Rectal smooth muscle tissue (tissue), 1 donor: Measurements from ENCODE around the gene KDM2A.
"Not testable (repeated sequence)": the region's sequence is repeated elsewhere in the genome, so short reads cannot be mapped to it uniquely, and the experiment has no call there.

Experiments used
- H3K27ac ChIP-seq: one replicate; pipeline ENCODE4 v1.7.0; 2013; ENCODE audit warnings: low read depth, low read length, inconsistent platforms
- H3K27me3 ChIP-seq: one replicate; pipeline ENCODE4 v1.7.0; 2013; ENCODE audit warnings: low read length; ENCODE audit not compliant: control insufficient read depth, insufficient read depth
- H3K36me3 ChIP-seq: one replicate; pipeline ENCODE4 v1.7.0; 2013; ENCODE audit warnings: low read length; ENCODE audit not compliant: control insufficient read depth, insufficient read depth
- H3K4me1 ChIP-seq: one replicate; pipeline ENCODE4 v1.7.0; 2013; ENCODE audit warnings: low read length; ENCODE audit not compliant: control insufficient read depth, insufficient read depth
- H3K4me3 ChIP-seq: one replicate; pipeline ENCODE4 v1.7.0; 2013; ENCODE audit warnings: low read length
- H3K9ac ChIP-seq: one replicate; pipeline ENCODE4 v1.7.0; 2013; ENCODE audit warnings: low read length

KDM2A gene

GRCh38 chr11:67233584-67234190 is 114.6 kb downstream of the KDM2A start:
- peaks cover 2% of the 10 kb centered on the region for H3K4me1 ChIP-seq
- no peak overlapping the region for H3K4me3 ChIP-seq
- H3K27ac ChIP-seq: no peak overlapping the region
- H3K9ac ChIP-seq: no peak overlapping the region
- no peaks in the 10 kb centered on the region for H3K27me3 ChIP-seq
- H3K36me3 ChIP-seq: peaks cover 13% of the 10 kb centered on the region

- Histone ChIP-seq H3K36me3 (peaks cover 12% of the 10 kb centered on the region), H3K4me1 (peaks cover 11% of the 10 kb centered on the region)
- not testable (repeated sequence) for H3K27ac ChIP-seq, H3K27me3 ChIP-seq, H3K4me3 ChIP-seq, H3K9ac ChIP-seq
Observed at GRCh38 chr11:67234571-67234970, 115.5 kb downstream of the KDM2A start.

- Histone ChIP-seq H3K27me3 (no peaks in the 10 kb centered on the region), H3K4me3 (no peak overlapping the region), H3K4me1 (peaks cover 21% of the 10 kb centered on the region), H3K9ac (no peak overlapping the region), H3K27ac (no peak overlapping the region), H3K36me3 (peaks cover 5% of the 10 kb centered on the region)
Observed at GRCh38 chr11:67237574-67237973, 118.5 kb downstream of the KDM2A start.

- Histone ChIP-seq H3K4me1 (peaks cover 23% of the 10 kb centered on the region), H3K27me3 (no peaks in the 10 kb centered on the region), H3K36me3 (peaks cover 8% of the 10 kb centered on the region), H3K27ac (peak overlapping the region; percentile 71), H3K4me3 (peak overlapping the region; percentile 56), H3K9ac (no peak overlapping the region)
Observed at GRCh38 chr11:67238894-67239782, 120.1 kb downstream of the KDM2A start.

DNA sequence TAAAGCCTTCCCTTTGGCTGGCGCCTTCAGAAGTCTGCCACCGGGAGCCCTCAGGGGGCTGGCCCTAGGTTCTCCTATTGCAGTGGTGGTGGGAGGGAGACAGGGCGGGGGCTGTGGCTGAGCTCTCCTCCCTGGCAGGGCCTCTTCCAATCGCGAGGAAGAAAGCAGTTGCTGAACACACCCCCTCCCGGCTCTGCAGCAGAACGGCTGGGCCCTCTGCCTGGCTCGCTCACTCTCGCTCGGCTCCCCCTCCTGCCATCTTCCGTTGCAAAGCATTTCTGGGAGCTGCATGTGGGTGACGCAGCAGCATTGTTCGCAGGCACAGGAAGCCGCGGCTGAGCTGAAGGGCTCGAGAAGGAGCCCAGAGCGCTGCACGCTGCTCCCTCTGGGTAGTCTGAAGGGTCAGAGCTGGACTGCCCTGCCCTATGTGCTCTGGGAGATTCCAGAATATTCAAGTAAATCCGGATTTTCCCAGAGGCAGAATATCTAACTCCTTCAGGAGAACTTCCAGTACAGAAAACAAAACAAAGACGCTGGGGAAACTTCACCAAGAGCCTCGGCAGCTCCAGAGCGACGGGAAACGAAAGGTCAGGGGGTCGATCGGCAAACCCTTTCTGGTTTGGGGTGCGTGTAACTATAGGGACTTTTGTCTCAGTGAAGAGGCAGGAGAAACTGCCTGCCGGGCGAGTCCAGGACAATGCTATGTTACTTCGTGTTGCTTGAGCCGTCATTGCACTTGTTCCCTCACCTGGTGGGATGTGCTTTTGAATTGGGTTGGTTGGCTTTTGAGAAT is 120.9 kb downstream of the KDM2A start:
- H3K4me3 ChIP-seq: peak overlapping the region; percentile 87
- peak overlapping the region; percentile 76 for H3K9ac ChIP-seq
- peaks cover 23% of the 10 kb centered on the region for H3K4me1 ChIP-seq
- peaks cover 4% of the 10 kb centered on the region for H3K36me3 ChIP-seq
- H3K27ac ChIP-seq: peak overlapping the region; percentile 90
- H3K27me3 ChIP-seq: no peaks in the 10 kb centered on the region

DNA sequence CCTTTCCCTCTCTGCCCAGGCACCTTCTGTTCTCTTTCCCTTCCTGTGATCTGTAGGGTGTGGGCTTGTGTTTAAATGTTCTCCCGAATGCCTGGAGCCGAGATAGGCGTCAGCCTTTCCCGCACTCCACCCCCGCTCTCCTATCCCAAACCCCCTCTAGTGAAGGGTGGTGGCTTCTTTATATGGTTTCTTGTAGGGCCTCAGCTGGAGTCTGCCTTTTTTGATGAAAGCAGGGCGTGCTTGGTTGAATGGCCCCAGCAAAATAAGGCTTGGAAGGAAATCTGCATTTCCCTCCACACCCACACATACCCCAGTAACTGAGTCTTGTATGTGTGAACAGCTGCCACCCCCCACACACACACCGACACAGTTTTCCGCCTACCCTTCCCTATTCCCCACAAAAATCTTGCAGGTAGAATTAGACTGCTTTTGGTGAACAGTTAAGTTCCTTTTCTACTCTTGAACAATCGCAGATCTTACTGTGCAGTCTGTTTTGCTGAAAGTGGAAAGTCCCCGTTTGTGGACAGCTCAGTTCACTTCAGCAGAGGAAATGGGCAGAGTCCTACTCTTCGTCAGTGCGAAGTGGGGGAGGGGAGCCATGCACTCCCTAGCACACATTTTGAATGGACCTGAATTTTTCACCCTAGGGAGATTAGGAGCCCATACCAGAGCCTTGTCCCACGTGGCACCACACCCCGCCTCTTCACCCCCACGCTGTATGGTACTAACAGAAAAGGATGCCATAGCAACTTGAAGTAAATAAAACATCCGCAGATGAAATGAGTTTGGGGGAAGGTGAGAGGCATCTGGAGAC is 121.7 kb downstream of the KDM2A start:
- peaks cover 12% of the 10 kb centered on the region for H3K36me3 ChIP-seq
- no peaks in the 10 kb centered on the region for H3K27me3 ChIP-seq
- peak overlapping the region; percentile 90 for H3K27ac ChIP-seq
- peaks cover 23% of the 10 kb centered on the region for H3K4me1 ChIP-seq
- H3K9ac ChIP-seq: peak overlapping the region; percentile 76
- peak overlapping the region; percentile 87 for H3K4me3 ChIP-seq

DNA sequence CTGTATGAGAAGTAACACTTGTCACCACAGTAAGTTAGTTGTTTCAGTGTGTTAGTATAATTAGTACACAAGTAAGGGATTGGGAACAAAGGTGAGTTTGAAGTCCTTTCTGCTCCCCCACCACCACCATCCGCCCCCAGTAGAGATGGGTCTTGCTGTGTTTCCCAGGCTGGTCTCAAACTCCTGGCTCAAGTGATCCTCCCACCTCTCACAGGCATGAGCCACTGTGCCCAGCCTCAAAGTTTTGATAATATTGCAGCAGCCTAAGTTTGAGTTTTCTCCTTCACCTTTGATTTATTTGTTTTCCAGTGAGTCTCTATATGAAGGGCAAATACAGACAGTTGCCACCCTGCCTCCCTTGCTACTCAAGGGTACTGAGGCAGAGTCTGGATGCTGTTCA is 123.5 kb downstream of the KDM2A start:
- Histone ChIP-seq H3K36me3 (peaks cover 25% of the 10 kb centered on the region), H3K9ac (no peak overlapping the region), H3K4me1 (peaks cover 23% of the 10 kb centered on the region), H3K4me3 (peak overlapping the region; percentile 23), H3K27ac (no peak overlapping the region), H3K27me3 (no peaks in the 10 kb centered on the region)

DNA sequence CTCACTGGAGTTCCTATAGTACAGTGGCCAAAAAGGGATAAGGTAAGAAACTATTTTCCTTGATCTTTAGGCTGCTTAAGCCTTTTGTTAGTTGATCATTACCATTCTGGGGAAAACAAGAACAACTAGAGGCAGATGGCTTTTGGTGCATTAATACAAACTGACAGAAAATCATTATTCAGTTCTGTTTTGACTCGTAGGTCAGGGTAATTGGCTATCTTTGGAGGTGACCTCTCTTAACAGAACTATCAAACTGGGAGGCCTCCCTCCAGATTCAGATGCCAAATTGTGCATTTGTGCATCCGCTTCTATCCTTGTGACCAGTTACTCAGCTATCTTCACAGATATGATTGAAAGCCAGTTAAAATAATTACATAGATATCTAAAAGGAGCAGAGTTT is 124.0 kb downstream of the KDM2A start:
- Histone ChIP-seq H3K27ac (no peak overlapping the region), H3K4me3 (no peak overlapping the region), H3K4me1 (peaks cover 23% of the 10 kb centered on the region), H3K9ac (no peak overlapping the region), H3K36me3 (peaks cover 30% of the 10 kb centered on the region), H3K27me3 (no peaks in the 10 kb centered on the region)

DNA sequence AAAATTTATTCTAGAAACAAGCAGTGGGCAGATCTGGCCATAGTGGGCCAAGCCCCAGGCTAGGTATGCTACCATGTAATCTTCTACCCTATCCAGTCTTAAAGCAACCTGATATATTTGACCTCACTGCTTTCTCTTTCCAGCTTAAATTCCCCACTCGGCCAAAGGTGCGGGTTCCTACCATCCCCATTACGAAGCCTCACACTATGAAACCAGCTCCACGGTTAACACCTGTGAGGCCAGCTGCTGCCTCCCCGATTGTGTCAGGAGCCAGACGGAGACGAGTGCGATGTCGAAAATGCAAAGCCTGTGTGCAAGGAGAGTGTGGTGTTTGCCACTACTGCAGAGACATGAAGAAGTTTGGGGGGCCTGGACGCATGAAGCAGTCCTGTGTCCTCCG is 126.0 kb downstream of the KDM2A start:
- H3K4me1 ChIP-seq: peaks cover 12% of the 10 kb centered on the region
- H3K27ac ChIP-seq: no peak overlapping the region
- H3K36me3 ChIP-seq: peaks cover 48% of the 10 kb centered on the region

GRCh38 chr11:67247946-67248550 is 129.0 kb downstream of the KDM2A start:
- H3K4me1 ChIP-seq: no peaks in the 10 kb centered on the region
- no peak overlapping the region for H3K27ac ChIP-seq
- peaks cover 74% of the 10 kb centered on the region for H3K36me3 ChIP-seq
- no peaks in the 10 kb centered on the region for H3K27me3 ChIP-seq
- no peak overlapping the region for H3K4me3 ChIP-seq
- no peak overlapping the region for H3K9ac ChIP-seq

More for the DNA sequence above, 126.0 kb downstream of the KDM2A start:
- H3K27me3 ChIP-seq: no peaks in the 10 kb centered on the region
- H3K9ac ChIP-seq: no peak overlapping the region
- H3K4me3 ChIP-seq: no peak overlapping the region

GRCh38 chr11:67248653-67249052 is 129.6 kb downstream of the KDM2A start:
- Histone ChIP-seq H3K36me3 (peaks cover 80% of the 10 kb centered on the region), H3K27me3 (no peaks in the 10 kb centered on the region), H3K4me3 (no peak overlapping the region), H3K9ac (no peak overlapping the region), H3K27ac (no peak overlapping the region), H3K4me1 (no peaks in the 10 kb centered on the region)
